HCT116 (cell line): ENCODE data around the gene ICAM2. TPM values are rescaled to one million over a fixed set of nuclear protein-coding genes. Genes with fewer than 3 reads are reported as not detected.

Source experiments
- ATAC-seq: fragments of 200-7000 bp; cut with Tn5 transposase; 2 replicates; pipeline ENCODE4 v1.9.1; 2020; ENCODE audit warnings: mild to moderate bottlenecking, moderate library complexity
- BruUV-seq: library from RNA; stranded (reverse); fragments of 400-500 nt; replicated peaks from 2 replicates; lab custom pipeline; 2021; lab: Mats Ljungman, UMichigan
- CTCF ChIA-PET: fragments of 300-600 bp; sonication (Branson Sonifier 250); formaldehyde crosslinking; loops from one replicate; lab custom pipeline; 2021; ENCODE audit warnings: antibody characterized with exemption; lab: Charles Lee
- POLR2A ChIA-PET: fragments of 300-600, 350-600 bp; sonication (Branson Sonifier 250); formaldehyde crosslinking; loops from one replicate; lab custom pipeline; 2021; ENCODE audit warnings: antibody characterized with exemption; lab: Charles Lee
- RAD21 ChIA-PET, 2 experiments: fragments of 300-600 bp; sonication (Branson Sonifier 250); formaldehyde crosslinking; loops; one replicate each; lab custom pipeline; 2023; ENCODE audit warnings: low total read pairs in 2 of 2; ENCODE audit not compliant: uncharacterized antibody in 2 of 2, unreplicated experiment in 2 of 2, low non-redundant PET in 1 of 2; lab: Charles Lee
- DNase-seq: peaks from one replicate; pipeline ENCODE4 v3.0.0-alpha.2; 2010; ENCODE audit warnings: low read depth, low spot score
- H2AFZ ChIP-seq: fragments of 200-600 bp; shearing (Covaris generic), sonication (generic); 2 replicates; pipeline ENCODE4 v1.6.1; 2017; ENCODE audit warnings: low read depth, mixed run types, mixed read lengths, antibody characterized with exemption, low read length; ENCODE audit not compliant: poor library complexity, severe bottlenecking
- H3K27ac ChIP-seq: 2 replicates; pipeline ENCODE4 v1.5.1; 2012; ENCODE audit warnings: low read depth, low read length
- H3K27me3 ChIP-seq: fragments of 200-600 bp; sonication (generic); 2 replicates; pipeline ENCODE4 v1.6.1; 2016; ENCODE audit warnings: mixed run types, low read length, mixed read lengths; ENCODE audit not compliant: insufficient read depth
- H3K36me3 ChIP-seq, 2 experiments: fragments of 200-500 bp in 1 of 2; fragments of 200-600 bp in 1 of 2; sonication (Bioruptor generic) in 1 of 2; sonication (generic) in 1 of 2; 2 replicates each; pipeline versions ENCODE4 v1.5.1 to v1.6.1; 2014 to 2016; ENCODE audit warnings: low read length in 2 of 2, inconsistent platforms in 1 of 2, mixed read lengths in 1 of 2, mixed run types in 1 of 2; ENCODE audit not compliant: insufficient read depth in 2 of 2, control insufficient read depth in 1 of 2
- H3K4me1 ChIP-seq, 2 experiments: fragments of 200-600 bp in 1 of 2; sonication (generic) in 1 of 2; 2 replicates each; pipeline versions ENCODE4 v1.5.1 to v1.6.1; 2012 to 2017; ENCODE audit warnings: low read length in 2 of 2, inconsistent platforms in 1 of 2, mild to moderate bottlenecking in 1 of 2, mixed read lengths in 1 of 2, mixed run types in 1 of 2, moderate library complexity in 1 of 2; ENCODE audit not compliant: insufficient read depth in 2 of 2, control insufficient read depth in 1 of 2
- H3K4me2 ChIP-seq: fragments of 200-600 bp; sonication (generic); 2 replicates; pipeline ENCODE4 v1.6.1; 2017; ENCODE audit warnings: mixed run types, low read length, mixed read lengths
- H3K4me3 ChIP-seq, 2 experiments: fragments of 200-600 bp in 1 of 2; sonication (generic) in 1 of 2; replicated peaks in 1 of 2; 2 replicates each; pipeline ENCODE4 v1.5.1; 2011 to 2016; ENCODE audit warnings: low read length in 2 of 2, control low read depth in 1 of 2, low read depth in 1 of 2, mild to moderate bottlenecking in 1 of 2, mixed read lengths in 1 of 2, mixed run types in 1 of 2
- H3K79me2 ChIP-seq: fragments of 200-600 bp; sonication (generic); 2 replicates; pipeline ENCODE4 v1.6.1; 2017; ENCODE audit warnings: mild to moderate bottlenecking, mixed run types, low read length, moderate library complexity, mixed read lengths; ENCODE audit not compliant: insufficient read depth
- H3K9ac ChIP-seq: fragments of 200-600 bp; sonication (generic); 2 replicates; pipeline ENCODE4 v1.6.1; 2016; ENCODE audit warnings: low read length, mixed read lengths
- H3K9me2 ChIP-seq: fragments of 200-600 bp; sonication (generic), shearing (Covaris generic); 2 replicates; pipeline ENCODE4 v1.6.1; 2017; ENCODE audit warnings: mixed run types, mild to moderate bottlenecking, moderate library complexity; ENCODE audit not compliant: insufficient read depth
- H3K9me3 ChIP-seq, 2 experiments: fragments of 200-500 bp in 1 of 2; fragments of 200-600 bp in 1 of 2; sonication (Bioruptor generic) in 1 of 2; sonication (generic) in 1 of 2; 2 replicates each; pipeline ENCODE4 v1.6.1; 2014 to 2017; ENCODE audit warnings: low read length in 2 of 2, mixed read lengths in 2 of 2, inconsistent platforms in 1 of 2, low read depth in 1 of 2, mild to moderate bottlenecking in 1 of 2, mixed run types in 1 of 2, moderate library complexity in 1 of 2; ENCODE audit not compliant: control insufficient read depth in 1 of 2, insufficient read depth in 1 of 2
- H4K20me1 ChIP-seq: fragments of 200-600 bp; sonication (generic), shearing (Covaris generic); 2 replicates; pipeline ENCODE4 v1.6.1; 2017; ENCODE audit warnings: mixed run types, mild to moderate bottlenecking, moderate library complexity; ENCODE audit not compliant: insufficient read depth
- CEBPB ChIP-seq: IDR thresholded peaks from 2 replicates; pipeline ENCODE4 v1.6.1; 2012; ENCODE audit warnings: low read depth
- CTCF ChIP-seq, 3 experiments: fragments of 200-600 bp in 1 of 3; sonication (generic) in 1 of 3; IDR thresholded peaks in 2 of 3; conservative IDR thresholded peaks in 1 of 3; 2 replicates each; pipeline ENCODE4 v1.5.1; 2012 to 2017; ENCODE audit warnings: low read depth in 2 of 3, low read length in 2 of 3, antibody characterized with exemption in 1 of 3, borderline replicate concordance in 1 of 3, control low read depth in 1 of 3, mild to moderate bottlenecking in 1 of 3, mixed read lengths in 1 of 3, mixed run types in 1 of 3, moderate library complexity in 1 of 3; ENCODE audit not compliant: insufficient read depth in 1 of 3
- EGR1 ChIP-seq: IDR thresholded peaks from 2 replicates; pipeline ENCODE4 v1.6.1; 2012; ENCODE audit warnings: low read depth
- JUND ChIP-seq: IDR thresholded peaks from 2 replicates; pipeline ENCODE4 v1.6.1; 2012
- POLR2A ChIP-seq: IDR thresholded peaks from 2 replicates; pipeline ENCODE4 v1.7.0; 2011; ENCODE audit warnings: borderline replicate concordance; ENCODE audit not compliant: insufficient read depth, insufficient read length; ENCODE audit errors: extremely low read depth
- SRF ChIP-seq: IDR thresholded peaks from 2 replicates; pipeline ENCODE4 v1.6.1; 2012; ENCODE audit warnings: low read depth
- YY1 ChIP-seq: IDR thresholded peaks from 2 replicates; pipeline ENCODE4 v1.6.1; 2011; ENCODE audit warnings: low read length, low read depth, moderate library complexity, mild to moderate bottlenecking; ENCODE audit not compliant: insufficient replicate concordance; ENCODE audit errors: extremely low read depth
- intact Hi-C: fragments of 100-400 bp; cut with micrococcal nuclease; formaldehyde crosslinking; loops from 2 replicates; pipeline ENCODE4 v1.10.0; 2022
- total RNA-seq: library from RNA; stranded (reverse); gene quantifications from one replicate; pipeline ENCODE4 v1.2.1, GENCODE V29; 2021; ENCODE audit not compliant: unreplicated experiment

The ICAM2 gene
- total RNA-seq, 1 experiment from 2014 or later, result 0.61 TPM

DNA sequence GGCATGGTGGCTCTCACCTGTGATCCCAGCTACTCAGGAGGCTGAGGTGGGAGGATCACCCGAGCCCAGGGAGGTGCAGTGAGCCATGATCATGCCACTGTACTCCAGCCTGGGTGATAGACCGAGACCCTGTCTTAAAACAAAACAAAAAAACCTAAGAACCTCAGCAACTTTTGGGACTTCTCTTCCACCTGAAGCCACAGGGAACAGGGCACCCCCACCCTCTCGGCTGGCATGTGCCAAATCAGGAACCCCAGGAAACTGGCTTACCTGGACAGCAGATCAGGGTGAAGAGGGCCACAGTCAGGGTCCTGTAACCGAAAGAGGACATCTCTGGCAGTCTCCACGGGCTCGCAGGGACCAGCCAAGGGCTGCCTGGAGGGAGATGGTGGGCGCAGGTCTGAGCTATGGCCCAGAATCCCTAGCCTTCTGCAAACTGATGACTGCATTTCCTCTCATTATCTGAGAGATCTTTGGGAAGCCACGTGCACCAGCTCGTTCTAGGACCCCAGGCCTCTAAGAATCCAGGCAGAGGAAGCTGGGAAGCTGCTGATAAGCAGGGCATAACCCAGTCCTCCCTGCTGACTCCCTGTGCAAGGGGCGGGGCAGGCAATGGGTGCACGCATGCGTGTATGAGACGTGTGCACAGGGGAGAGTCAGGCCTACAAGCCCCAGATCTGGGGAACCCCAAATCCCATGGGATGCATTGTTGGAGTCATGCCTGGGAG, 13.9 kb downstream of the ICAM2 start:
- ChIA-PET CTCF (interaction anchor here (1.4 to 3.1 kb wide), 5 partner anchors 10 to 127 kb away, joined by 3 to 18 read pairs (median 6); no protein-coding TSS in a partner anchor), POLR2A (interaction anchor here (0.8 kb wide), 1 partner anchor 117 kb away, joined by 3 read pairs; no protein-coding TSS in a partner anchor), RAD21 (no interaction called here)
- TF ChIP-seq JUND, result no peak
- TF ChIP-seq SRF, result no peak
- TF ChIP-seq EGR1, result no peak
- no peak for TF ChIP-seq POLR2A
- no peak for TF ChIP-seq CTCF (IDR thresholded peaks at IDR 0.05 in 2 of 3, conservative IDR thresholded peaks at IDR 0.05 in 1 of 3; ENCODE audit: borderline replicate concordance in 1 of 3, insufficient read depth in 1 of 3, low read depth in 2 of 3, low read length in 2 of 3)
- no peak for TF ChIP-seq CEBPB
- no peak for TF ChIP-seq YY1
- Histone ChIP-seq H4K20me1 (no peaks in the 10 kb centered on the region), H3K9me3 (no peaks in the 10 kb centered on the region), H3K27me3 (no peaks in the 10 kb centered on the region), H3K4me2 (peak overlapping the region; percentile 71), H3K36me3 (no peaks in the 10 kb centered on the region), H3K27ac (no peak overlapping the region), H3K9ac (no peak overlapping the region), H3K9me2 (no peaks in the 10 kb centered on the region), H2AFZ (no peak overlapping the region), H3K4me3 (no peak overlapping the region), H3K4me1 (peaks cover 14 to 41% of the 10 kb centered on the region in 2 experiments), H3K79me2 (no peaks in the 10 kb centered on the region)
- ATAC-seq (0 out of 2 replicates have a peak, but pooled peaks have one; percentile 4), DNase-seq (no peak)
- intact Hi-C loops, result no loop called here
- BruUV-seq, result no TSS peak
